ENCODE measurements around the gene QSER1.

- no peak for TF ChIP-seq CTCF (IDR thresholded peaks at IDR 0.05)
- TF ChIP-seq POLR2A (IDR thresholded peaks at IDR 0.05): no peak
Measured at GRCh38 chr11:32940865-32941264, 48.3 kb downstream of the QSER1 start.

Data from uterus (tissue), 2 donors.